SK-N-MC (cell line): ENCODE results near the gene SALL1.

Experiments
- DNase-seq: peaks from one replicate; pipeline ENCODE4 v3.0.0-alpha.2; 2011; ENCODE audit warnings: low read depth, low spot score
- H3K27ac ChIP-seq: fragments of 200-600 bp; sonication (generic); 2 replicates; pipeline ENCODE4 v1.5.1; 2016; ENCODE audit warnings: mixed run types
- H3K36me3 ChIP-seq: fragments of 200-600 bp; sonication (generic); 2 replicates; pipeline ENCODE4 v1.6.1; 2017; ENCODE audit warnings: antibody characterized with exemption, low read length, mixed read lengths; ENCODE audit not compliant: insufficient read depth
- H3K4me3 ChIP-seq: fragments of 200-600 bp; sonication (generic); 2 replicates; pipeline ENCODE4 v1.5.1; 2016
- H3K9ac ChIP-seq: fragments of 200-600 bp; sonication (generic); 2 replicates; pipeline ENCODE4 v1.8.0; 2017; ENCODE audit warnings: mixed run types, mixed read lengths; ENCODE audit not compliant: insufficient read length
- H3K9me3 ChIP-seq: fragments of 200-600 bp; sonication (generic); 2 replicates; pipeline ENCODE4 v1.6.1; 2017; ENCODE audit warnings: low read depth, mild to moderate bottlenecking, antibody characterized with exemption, low read length, moderate library complexity, mixed read lengths
- EZH2 ChIP-seq: fragments of 200-600 bp; sonication (generic); IDR thresholded peaks from one replicate; pipeline ENCODE4 v1.6.1; 2017; ENCODE audit warnings: antibody characterized with exemption
- FOXP2 ChIP-seq: optimal IDR thresholded peaks from 2 replicates; pipeline ENCODE3; 2011; ENCODE audit warnings: mild to moderate bottlenecking, moderate library complexity; ENCODE audit not compliant: insufficient read depth; ENCODE audit errors: extremely low read length, control extremely low read depth
- POLR2AphosphoS5 ChIP-seq: IDR thresholded peaks from 2 replicates; pipeline ENCODE4 v1.6.1; 2012; ENCODE audit warnings: mild to moderate bottlenecking, low read depth, low read length, borderline replicate concordance

SALL1 gene

DNA sequence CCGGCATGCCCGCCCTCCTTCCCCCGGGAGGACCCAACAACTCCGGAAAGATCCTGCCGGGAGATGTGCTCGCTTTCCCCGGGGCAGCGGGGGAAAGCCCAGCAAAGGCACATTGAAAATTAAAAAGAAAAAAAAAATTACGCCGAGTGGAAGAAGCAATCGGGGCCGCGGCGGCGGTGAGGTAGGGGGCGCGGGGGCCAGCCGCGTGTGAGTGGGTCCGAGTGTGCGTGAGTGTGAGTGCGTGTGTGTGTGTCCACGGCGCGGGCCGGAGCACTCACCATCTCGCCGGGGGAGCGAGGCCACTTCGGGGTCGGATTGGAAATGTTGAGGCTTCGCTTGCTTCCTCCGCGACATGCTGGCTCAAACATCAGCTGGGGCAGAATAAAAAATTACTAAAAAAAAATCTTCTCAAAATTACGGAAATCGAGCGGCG lies at the start of gene SALL1:
Gene SALL1 (minus strand): TSS at position 383 of the 433 bp plus-strand sequence. CDS start 29 bp downstream, at position 354.
- H3K9ac ChIP-seq: no peak within 1 kb of the TSS
- DNase-seq: no peak
- no peaks in the 10 kb centered on the region for H3K36me3 ChIP-seq
- no peak within 1 kb of the TSS for H3K27ac ChIP-seq
- H3K9me3 ChIP-seq: no peaks in the 10 kb centered on the region
- peak within 1 kb of the TSS; percentile 60 for H3K4me3 ChIP-seq
- TF ChIP-seq FOXP2: no peak
- no peak for TF ChIP-seq EZH2
- no peak for TF ChIP-seq POLR2AphosphoS5

DNA sequence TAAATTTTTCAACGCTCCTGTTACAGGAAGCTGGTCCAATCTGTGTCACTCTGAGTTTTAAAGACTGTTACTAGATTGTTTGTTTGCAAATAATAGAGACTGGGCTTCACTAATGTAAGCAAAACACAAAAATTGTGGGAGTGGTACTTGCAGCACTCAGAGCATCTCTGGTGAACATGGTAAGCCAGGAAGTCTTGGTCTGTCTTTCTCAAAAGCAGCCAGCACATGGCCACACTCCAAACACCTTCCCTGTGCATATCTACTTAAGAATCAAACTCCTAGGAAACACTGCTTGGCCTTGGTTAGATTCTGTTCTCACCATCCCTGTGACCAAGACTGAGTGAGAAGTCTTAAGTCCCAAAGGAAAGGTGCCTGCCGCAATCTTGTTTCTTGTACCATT lies 49.7 kb upstream of the SALL1 start:
- Histone ChIP-seq H3K9me3 (no peaks in the 10 kb centered on the region), H3K36me3 (no peaks in the 10 kb centered on the region), H3K9ac (no peak overlapping the region), H3K27ac (no peak overlapping the region), H3K4me3 (no peak overlapping the region)
- DNase-seq: no peak
- TF ChIP-seq EZH2: no peak
- TF ChIP-seq FOXP2: no peak
- no peak for TF ChIP-seq POLR2AphosphoS5

DNA sequence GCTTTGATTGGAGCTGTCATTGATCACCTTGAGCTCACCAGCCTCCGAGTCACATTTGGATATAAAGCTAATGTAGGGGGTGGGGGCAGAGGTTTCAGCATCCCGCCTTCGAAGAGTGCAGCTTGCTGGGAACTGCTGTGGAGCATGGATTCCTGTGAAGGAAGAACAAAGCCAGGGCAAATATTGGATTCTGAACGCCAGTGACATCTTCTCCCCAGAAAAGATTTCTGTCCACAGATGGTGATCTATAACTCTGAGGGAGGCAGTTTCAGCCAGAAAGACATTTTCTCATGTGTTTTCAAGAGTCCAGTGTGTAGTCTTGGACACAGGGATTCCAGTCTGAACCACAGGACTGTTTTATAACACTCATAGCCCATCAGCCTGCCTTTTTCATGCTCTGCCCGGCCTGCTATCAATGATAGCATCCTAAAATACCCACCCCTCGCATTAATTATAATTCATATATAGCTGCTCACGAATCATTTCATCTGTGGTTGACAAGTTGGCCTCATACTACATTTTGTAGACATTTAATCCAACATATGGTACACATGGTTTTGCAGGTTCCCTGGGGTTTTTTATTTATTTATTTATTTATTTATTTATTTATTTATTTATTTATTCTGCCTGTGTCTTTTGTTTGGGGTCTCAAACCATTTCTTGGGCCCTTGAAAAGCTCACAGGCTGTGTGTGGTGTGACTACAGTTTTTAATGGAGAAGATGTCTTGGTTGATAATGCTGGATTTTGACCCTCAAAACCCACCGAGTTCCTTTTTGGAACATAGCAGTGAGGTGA lies 47.1 kb upstream of the SALL1 start:
- no peak for TF ChIP-seq FOXP2
- Histone ChIP-seq H3K9ac (no peak overlapping the region), H3K9me3 (no peaks in the 10 kb centered on the region)

DNA sequence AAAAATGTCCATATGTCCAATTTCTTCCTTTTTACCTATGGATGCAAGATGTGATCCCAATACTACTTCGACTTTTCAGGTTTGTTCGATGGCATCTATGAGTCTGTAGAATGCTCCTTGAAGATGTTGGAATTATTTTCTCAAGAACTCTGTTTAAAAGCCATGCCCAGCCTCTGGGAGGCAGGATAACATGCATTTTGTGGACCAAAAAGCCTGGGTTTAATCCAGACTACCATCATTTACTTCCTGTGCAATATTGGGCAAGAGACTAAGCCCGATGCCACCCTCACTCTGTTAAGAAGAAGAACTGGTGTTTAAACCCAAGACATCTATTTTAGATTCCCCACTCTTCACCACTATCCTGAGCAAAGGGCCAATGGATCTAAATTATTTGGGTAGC lies 42.8 kb upstream of the SALL1 start:
- H3K36me3 ChIP-seq: no peaks in the 10 kb centered on the region
- no peak for DNase-seq
- no peak overlapping the region for H3K4me3 ChIP-seq
- no peaks in the 10 kb centered on the region for H3K9me3 ChIP-seq
- TF ChIP-seq EZH2 (no peak), FOXP2 (no peak), POLR2AphosphoS5 (no peak)
- H3K9ac ChIP-seq: no peak overlapping the region
- H3K27ac ChIP-seq: no peak overlapping the region

More for the DNA sequence above, 47.1 kb upstream of the SALL1 start:
- no peak for DNase-seq
- Histone ChIP-seq H3K36me3 (no peaks in the 10 kb centered on the region), H3K4me3 (no peak overlapping the region), H3K27ac (no peak overlapping the region)

DNA sequence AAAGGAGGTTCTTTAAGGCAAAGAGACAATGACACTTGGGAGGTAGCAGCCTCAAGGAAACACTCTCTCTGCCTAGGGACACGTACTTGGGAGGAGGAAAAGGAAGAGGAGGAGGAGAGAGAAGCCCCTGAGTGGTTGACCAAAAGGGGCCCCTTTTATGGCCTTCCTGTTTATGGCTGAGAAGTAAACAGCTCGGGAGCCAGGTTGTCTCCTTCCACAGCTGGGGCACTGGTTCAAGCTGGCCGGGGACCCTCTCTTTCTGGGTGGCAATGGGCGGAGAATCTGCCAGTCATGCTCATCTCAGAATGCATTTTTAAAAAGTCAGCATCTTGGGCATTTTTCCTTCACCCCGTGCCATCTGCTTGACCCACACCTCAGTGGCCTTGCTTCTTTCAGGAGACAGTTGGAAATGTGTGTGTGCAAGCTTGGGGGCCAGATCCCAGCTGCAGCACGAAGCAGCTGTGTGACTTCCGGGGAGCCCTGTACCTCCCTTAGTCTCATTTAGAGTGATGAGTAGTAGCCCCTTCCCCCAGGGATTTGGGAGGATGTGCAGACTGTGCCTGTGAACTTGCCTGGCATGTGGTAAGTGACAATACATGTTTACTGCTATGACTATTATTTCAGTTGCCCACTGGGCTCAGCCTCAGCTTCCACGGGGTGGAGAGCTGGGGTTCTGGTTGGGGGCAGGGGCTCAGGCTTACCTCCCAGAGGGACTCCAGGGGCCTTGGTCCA lies 33.8 kb upstream of the SALL1 start:
- no peaks in the 10 kb centered on the region for H3K9me3 ChIP-seq
- no peak for DNase-seq
- no peak overlapping the region for H3K4me3 ChIP-seq
- H3K27ac ChIP-seq: no peak overlapping the region
- TF ChIP-seq FOXP2 (no peak), EZH2 (no peak), POLR2AphosphoS5 (no peak)
- H3K36me3 ChIP-seq: no peaks in the 10 kb centered on the region
- no peak overlapping the region for H3K9ac ChIP-seq

DNA sequence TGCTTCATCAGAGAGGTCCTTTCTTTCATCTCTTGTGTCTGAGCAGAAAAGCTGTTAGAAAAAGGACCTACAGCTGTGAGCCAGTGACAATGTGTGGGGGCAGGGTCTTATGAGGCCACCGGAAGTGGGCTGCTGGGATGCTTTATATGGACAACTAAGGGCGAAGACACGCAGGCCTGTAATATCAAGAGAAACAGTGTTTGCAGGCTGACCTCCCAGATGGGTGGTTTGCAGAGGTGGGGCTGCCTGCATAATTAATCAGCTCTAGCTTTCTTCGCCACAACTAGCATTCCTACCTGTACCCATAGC lies 30.4 kb upstream of the SALL1 start:
- Histone ChIP-seq H3K36me3 (no peaks in the 10 kb centered on the region), H3K9me3 (no peaks in the 10 kb centered on the region), H3K9ac (no peak overlapping the region), H3K27ac (no peak overlapping the region), H3K4me3 (no peak overlapping the region)
- no peak for DNase-seq
- TF ChIP-seq POLR2AphosphoS5: no peak

DNA sequence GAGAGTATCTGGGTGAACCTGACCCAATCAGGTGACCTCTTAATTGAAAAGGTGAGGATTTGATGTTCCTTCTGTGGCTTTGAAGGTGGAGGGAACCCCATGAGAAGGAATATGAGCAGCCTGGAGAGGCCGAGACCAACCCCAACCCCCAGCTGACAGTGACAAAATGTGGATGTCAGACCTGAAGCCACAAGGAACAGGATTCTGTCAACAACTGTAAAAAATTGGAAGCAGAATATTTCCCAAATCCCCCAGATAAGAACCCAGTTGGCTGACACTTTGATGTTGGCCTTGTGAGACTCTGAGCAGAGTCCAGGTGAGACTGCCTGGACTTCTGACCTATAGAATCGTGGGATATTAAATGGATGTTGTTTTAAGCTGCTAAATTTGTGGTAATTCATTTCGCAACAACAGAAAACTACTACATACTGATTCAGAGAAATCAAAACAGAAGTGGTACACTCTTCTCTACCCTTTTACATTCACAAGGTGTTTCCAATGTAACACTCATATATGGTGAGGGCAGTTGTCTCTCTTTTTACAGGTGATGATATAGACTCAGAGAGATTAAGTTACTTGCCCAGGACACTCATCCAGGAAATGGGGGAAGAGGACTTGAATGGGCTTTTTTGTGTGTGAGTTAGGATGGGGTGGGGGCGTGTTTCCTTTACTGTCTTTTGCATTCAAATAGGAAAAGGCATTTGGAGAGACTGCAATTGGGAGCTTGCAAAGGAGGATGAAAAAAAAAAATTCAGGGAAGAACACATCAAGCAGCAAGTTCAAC lies 29.8 kb upstream of the SALL1 start:
- Histone ChIP-seq H3K9me3 (no peaks in the 10 kb centered on the region), H3K4me3 (no peak overlapping the region), H3K27ac (no peak overlapping the region), H3K36me3 (no peaks in the 10 kb centered on the region), H3K9ac (no peak overlapping the region)
- no peak for DNase-seq
- no peak for TF ChIP-seq POLR2AphosphoS5
- TF ChIP-seq FOXP2: no peak
- TF ChIP-seq EZH2: no peak

DNA sequence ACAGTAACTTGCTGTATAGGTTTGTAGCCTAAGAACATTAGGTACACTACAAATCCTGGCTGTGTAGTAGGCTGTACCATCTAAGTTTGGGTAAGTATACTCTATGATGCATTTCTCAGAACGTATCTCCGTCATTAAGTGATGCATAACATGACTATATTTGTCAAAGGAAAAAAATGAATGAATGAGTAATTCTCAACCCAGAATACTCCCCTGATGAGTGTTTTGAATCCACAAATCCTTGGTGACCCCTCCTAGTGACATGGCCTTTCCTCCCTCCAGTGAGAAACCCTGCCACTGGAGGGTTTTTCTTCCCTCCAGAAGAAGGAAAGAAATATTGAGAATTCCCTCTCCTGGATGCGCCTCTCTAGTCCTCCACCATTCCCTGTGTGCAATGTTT lies 24.0 kb upstream of the SALL1 start:
- no peak overlapping the region for H3K27ac ChIP-seq
- TF ChIP-seq POLR2AphosphoS5: no peak
- TF ChIP-seq EZH2: no peak
- TF ChIP-seq FOXP2: no peak
- no peak for DNase-seq
- H3K9ac ChIP-seq: no peak overlapping the region
- H3K36me3 ChIP-seq: no peaks in the 10 kb centered on the region
- H3K9me3 ChIP-seq: no peaks in the 10 kb centered on the region
- H3K4me3 ChIP-seq: no peak overlapping the region
